Liver (tissue), 3 donors: ENCODE data around the gene OPTN.

ENCODE experiments used
- CTCF ChIP-seq: fragments of 150-350 bp; IDR thresholded peaks from 2 replicates; pipeline ENCODE4 v1.5.1; 2017; ENCODE audit warnings: improper control_type of control experiment, low read depth, low read length; ENCODE audit not compliant: missing input control
- EGR1 ChIP-seq, 2 donors: IDR thresholded peaks; 2 replicates each; pipeline ENCODE4 v1.6.1; 2016 to 2018; ENCODE audit warnings: antibody characterized with exemption in 2 of 2, low read depth in 2 of 2
- JUND ChIP-seq, 2 donors: IDR thresholded peaks; 2 replicates each; pipeline ENCODE4 v1.6.1; 2016; ENCODE audit warnings: antibody characterized with exemption in 2 of 2
- RAD21 ChIP-seq, 2 donors: IDR thresholded peaks; 2 replicates each; pipeline ENCODE4 v1.6.1; 2016; ENCODE audit warnings: antibody characterized with exemption in 2 of 2, mild to moderate bottlenecking in 2 of 2
- SP1 ChIP-seq: IDR thresholded peaks from 2 replicates; pipeline ENCODE4 v1.6.1; 2018; ENCODE audit warnings: antibody characterized with exemption, mild to moderate bottlenecking
- ZBTB33 ChIP-seq: IDR thresholded peaks from 2 replicates; pipeline ENCODE4 v1.6.1; 2016; ENCODE audit warnings: antibody characterized with exemption
- donor health status: healthy.
- donor health status: healthy.

GRCh38 chr10:13118784-13119410 lies 18.9 kb downstream of the OPTN start:
- TF ChIP-seq CTCF (no peak), RAD21 (IDR thresholded peaks at IDR 0.05) (no peak), JUND (IDR thresholded peaks at IDR 0.05) (no peak), EGR1 (IDR thresholded peaks at IDR 0.05; ENCODE audit: low read depth in 2 of 2) (no peak), SP1 (no peak), ZBTB33 (no peak)
